HepG2 (cell line): ENCODE results near the gene FBXO4. TPM values are rescaled to one million over a fixed set of nuclear protein-coding genes. Genes with fewer than 3 reads are reported as not detected.

ENCODE experiments used
- ATAC-seq: fragments of 200-7000 bp; cut with Tn5 transposase; 3 replicates; pipeline ENCODE4 v1.9.1; 2020; ENCODE audit warnings: mild to moderate bottlenecking, moderate library complexity
- BruUV-seq: library from RNA; stranded (reverse); fragments of 400-500 nt; replicated peaks from 2 replicates; lab custom pipeline; 2021; lab: Mats Ljungman, UMichigan
- CTCF ChIA-PET: fragments of 300-600 bp; formaldehyde crosslinking; extraction: SDS; loops from one replicate; lab custom pipeline; 2021; ENCODE audit warnings: low total read pairs, inconsistent platforms, low intra/inter-chr PET ratio; lab: Yijun Ruan, JAX
- POLR2A ChIA-PET: fragments of 350-600 bp; sonication (Branson Sonifier 250); formaldehyde crosslinking; loops from one replicate; lab custom pipeline; 2020; ENCODE audit warnings: antibody characterized with exemption, inconsistent platforms; lab: Yijun Ruan, JAX
- DNase-seq: peaks from one replicate; pipeline ENCODE4 v3.0.0-alpha.2; 2015; ENCODE audit warnings: low spot score
- FAIRE-seq: peaks from 3 replicates; lab custom pipeline; 2011; peaks lifted over from hg19 to GRCh38; lab: Jason Lieb, UNC
- H2AFZ ChIP-seq: one replicate; pipeline ENCODE4 v1.6.1; 2011; ENCODE audit warnings: low read length, inconsistent platforms
- H3K27ac ChIP-seq: fragments of 300-600 bp; 3 replicates; pipeline ENCODE4 v1.8.0; 2011; ENCODE audit warnings: mixed run types, mild to moderate bottlenecking, mixed read lengths, low read length, inconsistent platforms; ENCODE audit not compliant: insufficient read depth; ENCODE audit errors: extremely low read length
- H3K27me3 ChIP-seq, 2 experiments: fragments of 200-600 bp in 1 of 2; 2 replicates in 1 of 2; 3 replicates in 1 of 2; pipeline versions ENCODE4 v1.6.0 to v1.8.0; 2011; ENCODE audit warnings: low read length in 2 of 2, mild to moderate bottlenecking in 2 of 2, moderate library complexity in 2 of 2, inconsistent platforms in 1 of 2; ENCODE audit not compliant: insufficient read depth in 2 of 2, control insufficient read depth in 1 of 2
- H3K36me3 ChIP-seq, 2 experiments: fragments of 200-600 bp in 1 of 2; replicated peaks in 1 of 2; 2 replicates in 1 of 2; 3 replicates in 1 of 2; pipeline versions ENCODE4 v1.5.1 to v1.8.0; 2011; ENCODE audit warnings: low read length in 2 of 2, inconsistent platforms in 1 of 2; ENCODE audit not compliant: insufficient read depth in 2 of 2, control insufficient read depth in 1 of 2
- H3K4me1 ChIP-seq: 2 replicates; pipeline ENCODE4 v1.5.1; 2012; ENCODE audit warnings: low read length, inconsistent platforms; ENCODE audit not compliant: insufficient read depth
- H3K4me2 ChIP-seq: 2 replicates; pipeline ENCODE4 v1.6.0; 2011; ENCODE audit warnings: low read depth, low read length, inconsistent platforms
- H3K4me3 ChIP-seq, 3 experiments: fragments of 200-600 bp in 1 of 3; sonication (generic), shearing (Covaris generic) in 1 of 3; replicated peaks in 1 of 3; 2 replicates each; pipeline ENCODE4 v1.5.1; 2011 to 2016; ENCODE audit warnings: low read length in 3 of 3, inconsistent platforms in 2 of 3, low read depth in 2 of 3, mild to moderate bottlenecking in 2 of 3, control low read depth in 1 of 3, mixed read lengths in 1 of 3; ENCODE audit not compliant: insufficient read depth in 1 of 3
- H3K79me2 ChIP-seq: one replicate; pipeline ENCODE4 v1.6.1; 2011; ENCODE audit warnings: low read length, inconsistent platforms; ENCODE audit not compliant: insufficient read depth
- H3K9ac ChIP-seq: 2 replicates; pipeline ENCODE4 v1.6.0; 2011; ENCODE audit warnings: mild to moderate bottlenecking, low read depth, low read length, inconsistent platforms; ENCODE audit not compliant: insufficient read depth
- H3K9me3 ChIP-seq: 2 replicates; pipeline ENCODE4 v1.5.1; 2012; ENCODE audit warnings: mild to moderate bottlenecking, low read length
- H4K20me1 ChIP-seq: 2 replicates; pipeline ENCODE4 v1.6.0; 2011; ENCODE audit warnings: inconsistent platforms, mild to moderate bottlenecking, low read length, moderate library complexity; ENCODE audit not compliant: insufficient read depth
- ASH2L ChIP-seq: fragments of 300-600, 200-600 bp; sonication (generic); IDR thresholded peaks from 2 replicates; pipeline ENCODE4 v1.7.0; 2017; ENCODE audit warnings: low read depth, mild to moderate bottlenecking, moderate library complexity, mixed read lengths, low read length; ENCODE audit not compliant: insufficient read length
- CENPT ChIP-seq: sonication (generic); formaldehyde crosslinking; IDR thresholded peaks from 2 replicates; pipeline ENCODE4 v1.8.0; 2022; ENCODE audit warnings: low read depth, mild to moderate bottlenecking, moderate library complexity, missing genetic modification reagents
- ETV5 ChIP-seq: IDR thresholded peaks from 2 replicates; pipeline ENCODE4 v1.6.1; 2018; ENCODE audit warnings: missing biosample characterization, missing genetic modification reagents, inconsistent platforms, borderline replicate concordance
- HHEX ChIP-seq: IDR thresholded peaks from 2 replicates; pipeline ENCODE4 v1.6.1; 2016; ENCODE audit warnings: control low read depth
- NR2F1 ChIP-seq, 2 experiments: fragments of 450-650 bp in 1 of 2; formaldehyde crosslinking in 1 of 2; IDR thresholded peaks; 2 replicates each; pipeline versions ENCODE4 v1.5.0 to v1.6.1; 2016 to 2020; ENCODE audit warnings: mild to moderate bottlenecking in 1 of 2, missing compliant biosample characterization in 1 of 2, missing genetic modification reagents in 1 of 2, moderate library complexity in 1 of 2
- PAF1 ChIP-seq: IDR thresholded peaks from 2 replicates; pipeline ENCODE4 v1.6.1; 2016; ENCODE audit warnings: missing genetic modification reagents, missing compliant biosample characterization
- PAX8 ChIP-seq: sonication (generic); formaldehyde crosslinking; IDR thresholded peaks from 2 replicates; pipeline ENCODE4 v1.8.0; 2022; ENCODE audit warnings: mild to moderate bottlenecking, missing genetic modification reagents, borderline replicate concordance
- RBM39 ChIP-seq: fragments of 200-400 bp; formaldehyde crosslinking; IDR thresholded peaks from one replicate; pipeline ENCODE4 v1.6.1; 2018; ENCODE audit warnings: antibody characterized with exemption, mild to moderate bottlenecking, low read depth, low read length; ENCODE audit not compliant: poor library complexity, severe bottlenecking
- SKI ChIP-seq: fragments of 450-650 bp; IDR thresholded peaks from one replicate; pipeline ENCODE4 v1.6.1; 2018; ENCODE audit warnings: mild to moderate bottlenecking; ENCODE audit not compliant: partially characterized antibody
- ZNF124 ChIP-seq: sonication (generic); formaldehyde crosslinking; IDR thresholded peaks from 2 replicates; pipeline ENCODE4 v1.4.0; 2020; ENCODE audit warnings: missing genetic modification reagents
- ZNF382 ChIP-seq: sonication (generic); formaldehyde crosslinking; IDR thresholded peaks from 2 replicates; pipeline ENCODE4 v1.5.0; 2020; ENCODE audit warnings: missing genetic modification reagents, mild to moderate bottlenecking, borderline replicate concordance
- ZNF678 ChIP-seq: sonication (generic); formaldehyde crosslinking; IDR thresholded peaks from 2 replicates; pipeline ENCODE4 v1.4.0; 2020; ENCODE audit warnings: mild to moderate bottlenecking, missing genetic modification reagents
- ZSCAN25 ChIP-seq: sonication (generic); formaldehyde crosslinking; IDR thresholded peaks from 2 replicates; pipeline ENCODE4 v1.8.0; 2022; ENCODE audit warnings: mild to moderate bottlenecking, missing genetic modification reagents
- WGBS: methylation state at CpG from one replicate; pipeline ENCODE4 v1.1.6; 2017; ENCODE audit warnings: low lambda C conversion rate; 5-methylcytosine and 5-hydroxymethylcytosine counted together
- in situ Hi-C: cut with HindIII; loops from 2 replicates; pipeline ENCODE4 v1.10.0; 2017; ENCODE audit warnings: low pct_unique_long_range_greater_than_20kb; ENCODE audit not compliant: extremely low pct_ligation_motif_present
- intact Hi-C: fragments of 100-400 bp; cut with micrococcal nuclease; formaldehyde crosslinking; loops from one replicate; pipeline ENCODE4 v1.10.0; 2022; ENCODE audit not compliant: unreplicated experiment
- polyA plus RNA-seq, 8 experiments: library from polyadenylated mRNA; depleted of rRNA in 3 of 8; stranded (reverse) in 7 of 8; unstranded in 1 of 8; fragments of >200 nt; fragmentation: Illumina TruSeq in 4 of 8; extraction: Trizol in 4 of 8; gene quantifications; 2 replicates each; pipeline versions ENCODE4 v1.2.1 to v1.2.3, GENCODE V29; 2011 to 2016; ENCODE audit warnings: low read depth in 4 of 8, missing spikeins in 1 of 8, mixed read lengths in 1 of 8; ENCODE audit not compliant: insufficient read depth in 1 of 8
- total RNA-seq, 5 experiments: library from RNA; depleted of rRNA; stranded (reverse); fragments of >200 nt; fragmentation: Illumina TruSeq; extraction: Trizol; gene quantifications; 2 replicates each; pipeline ENCODE4 v1.2.3, GENCODE V29; 2016; ENCODE audit warnings: low read depth in 1 of 5
- TF ChIP-seq, protein P1 (sequence below): sonication (generic); formaldehyde crosslinking; IDR thresholded peaks from 2 replicates; pipeline ENCODE4 v1.5.0; 2020; ENCODE audit warnings: missing genetic modification reagents
- TF ChIP-seq, protein P2 (sequence below), 2 experiments: sonication (generic) in 1 of 2; formaldehyde crosslinking in 1 of 2; IDR thresholded peaks; 2 replicates each; pipeline versions ENCODE4 v1.4.0 to v1.6.1; 2016 to 2020; ENCODE audit warnings: borderline replicate concordance in 1 of 2, low read depth in 1 of 2, mild to moderate bottlenecking in 1 of 2, missing genetic modification reagents in 1 of 2

The FBXO4 gene
- total and polyA plus RNA-seq, 2 of the 13 experiments (the other 11 are each of a cell fraction or from before 2014, with no cell fraction given), result 5.2 to 16.4 TPM

DNA sequence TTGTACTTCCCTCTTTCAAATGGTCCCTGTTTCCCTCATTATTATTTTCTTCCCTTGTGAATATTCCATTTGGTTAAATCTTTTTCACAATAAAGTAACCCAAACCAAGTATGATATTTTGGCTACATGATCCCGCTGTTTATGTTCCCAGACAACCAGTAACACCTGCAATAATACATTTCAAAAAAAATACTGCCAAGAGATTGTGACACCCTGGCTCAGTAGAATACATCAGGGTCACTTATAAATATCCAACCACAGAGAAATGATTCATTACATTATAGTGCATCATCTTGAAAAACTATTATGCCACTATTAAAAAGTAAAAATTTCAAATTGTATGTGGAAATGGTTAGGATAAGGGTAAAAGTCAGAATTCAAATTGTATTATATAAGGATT lies 47.7 kb upstream of the FBXO4 start:
- no peak for FAIRE-seq
- no peak overlapping the region for H2AFZ ChIP-seq
- BruUV-seq, result no TSS peak
- ChIA-PET POLR2A (no interaction called here), CTCF (no interaction called here)
- no peak overlapping the region for H3K4me2 ChIP-seq
- TF ChIP-seq CENPT (CRISPR knock-in tag) (no peak), ETV5 (CRISPR knock-in tag) (no peak), NR2F1 (CRISPR knock-in tag; IDR thresholded peaks at IDR 0.05) (no peak), HHEX (CRISPR knock-in tag) (no peak), ASH2L (no peak), SKI (no peak), RBM39 (no peak), ZSCAN25 (CRISPR knock-in tag) (no peak), PAX8 (CRISPR knock-in tag) (no peak), ZNF678 (CRISPR knock-in tag) (no peak), ZNF124 (CRISPR knock-in tag) (no peak), ZNF382 (CRISPR knock-in tag) (no peak), PAF1 (CRISPR knock-in tag) (no peak)
- TF ChIP-seq, protein P1, sequence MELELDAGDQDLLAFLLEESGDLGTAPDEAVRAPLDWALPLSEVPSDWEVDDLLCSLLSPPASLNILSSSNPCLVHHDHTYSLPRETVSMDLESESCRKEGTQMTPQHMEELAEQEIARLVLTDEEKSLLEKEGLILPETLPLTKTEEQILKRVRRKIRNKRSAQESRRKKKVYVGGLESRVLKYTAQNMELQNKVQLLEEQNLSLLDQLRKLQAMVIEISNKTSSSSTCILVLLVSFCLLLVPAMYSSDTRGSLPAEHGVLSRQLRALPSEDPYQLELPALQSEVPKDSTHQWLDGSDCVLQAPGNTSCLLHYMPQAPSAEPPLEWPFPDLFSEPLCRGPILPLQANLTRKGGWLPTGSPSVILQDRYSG (CRISPR knock-in tag), result no peak
- TF ChIP-seq, protein P2, sequence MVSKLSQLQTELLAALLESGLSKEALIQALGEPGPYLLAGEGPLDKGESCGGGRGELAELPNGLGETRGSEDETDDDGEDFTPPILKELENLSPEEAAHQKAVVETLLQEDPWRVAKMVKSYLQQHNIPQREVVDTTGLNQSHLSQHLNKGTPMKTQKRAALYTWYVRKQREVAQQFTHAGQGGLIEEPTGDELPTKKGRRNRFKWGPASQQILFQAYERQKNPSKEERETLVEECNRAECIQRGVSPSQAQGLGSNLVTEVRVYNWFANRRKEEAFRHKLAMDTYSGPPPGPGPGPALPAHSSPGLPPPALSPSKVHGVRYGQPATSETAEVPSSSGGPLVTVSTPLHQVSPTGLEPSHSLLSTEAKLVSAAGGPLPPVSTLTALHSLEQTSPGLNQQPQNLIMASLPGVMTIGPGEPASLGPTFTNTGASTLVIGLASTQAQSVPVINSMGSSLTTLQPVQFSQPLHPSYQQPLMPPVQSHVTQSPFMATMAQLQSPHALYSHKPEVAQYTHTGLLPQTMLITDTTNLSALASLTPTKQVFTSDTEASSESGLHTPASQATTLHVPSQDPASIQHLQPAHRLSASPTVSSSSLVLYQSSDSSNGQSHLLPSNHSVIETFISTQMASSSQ (IDR thresholded peaks at IDR 0.05; ENCODE audit: low read depth), result no peak
- TF ChIP-seq, protein P2 (CRISPR knock-in tag; IDR thresholded peaks at IDR 0.05; ENCODE audit: borderline replicate concordance), result no peak
- H3K9me3 ChIP-seq, result no peaks in the 10 kb centered on the region
- H3K36me3 ChIP-seq, result no peaks in the 10 kb centered on the region
- H3K9ac ChIP-seq, result no peak overlapping the region
- no peaks in the 10 kb centered on the region for H4K20me1 ChIP-seq
- H3K4me1 ChIP-seq, result peaks cover 20% of the 10 kb centered on the region
- intact Hi-C loops, result no loop called here
- ATAC-seq, result no peak
- in situ Hi-C loops, result no loop called here
- no peak overlapping the region for H3K4me3 ChIP-seq
- 93% methylated on average over 1 of the region's 1 CpG for WGBS
- no peaks in the 10 kb centered on the region for H3K79me2 ChIP-seq
- no peaks in the 10 kb centered on the region for H3K27me3 ChIP-seq
- no peak for DNase-seq
- no peak overlapping the region for H3K27ac ChIP-seq
